ENCODE measurements around the gene GGA2.

DNA sequence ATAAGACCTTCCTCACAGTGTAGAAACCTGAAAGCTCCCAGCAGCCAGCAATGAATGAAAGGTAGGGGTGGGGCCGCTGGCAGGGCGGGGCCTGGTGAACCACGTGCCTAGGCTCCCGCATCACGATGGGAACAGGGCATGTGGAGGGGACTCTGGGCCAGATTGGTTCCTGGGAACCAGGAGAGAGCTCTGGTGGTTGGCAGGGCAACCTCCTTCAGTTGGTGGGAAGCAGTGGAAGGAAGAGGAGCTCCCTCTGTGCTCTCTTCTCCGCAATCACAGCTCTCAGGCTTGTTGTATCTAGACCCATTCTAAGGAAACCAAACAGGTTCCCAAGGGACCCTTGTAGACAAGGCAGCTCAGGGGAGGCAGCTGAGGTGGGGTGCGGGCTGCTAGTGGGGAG, 10.5 kb downstream of the GGA2 start:
- TF ChIP-seq, protein P1, sequence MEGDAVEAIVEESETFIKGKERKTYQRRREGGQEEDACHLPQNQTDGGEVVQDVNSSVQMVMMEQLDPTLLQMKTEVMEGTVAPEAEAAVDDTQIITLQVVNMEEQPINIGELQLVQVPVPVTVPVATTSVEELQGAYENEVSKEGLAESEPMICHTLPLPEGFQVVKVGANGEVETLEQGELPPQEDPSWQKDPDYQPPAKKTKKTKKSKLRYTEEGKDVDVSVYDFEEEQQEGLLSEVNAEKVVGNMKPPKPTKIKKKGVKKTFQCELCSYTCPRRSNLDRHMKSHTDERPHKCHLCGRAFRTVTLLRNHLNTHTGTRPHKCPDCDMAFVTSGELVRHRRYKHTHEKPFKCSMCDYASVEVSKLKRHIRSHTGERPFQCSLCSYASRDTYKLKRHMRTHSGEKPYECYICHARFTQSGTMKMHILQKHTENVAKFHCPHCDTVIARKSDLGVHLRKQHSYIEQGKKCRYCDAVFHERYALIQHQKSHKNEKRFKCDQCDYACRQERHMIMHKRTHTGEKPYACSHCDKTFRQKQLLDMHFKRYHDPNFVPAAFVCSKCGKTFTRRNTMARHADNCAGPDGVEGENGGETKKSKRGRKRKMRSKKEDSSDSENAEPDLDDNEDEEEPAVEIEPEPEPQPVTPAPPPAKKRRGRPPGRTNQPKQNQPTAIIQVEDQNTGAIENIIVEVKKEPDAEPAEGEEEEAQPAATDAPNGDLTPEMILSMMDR (IDR thresholded peaks at IDR 0.05) = no peak
- TF ChIP-seq POLR2A (IDR thresholded peaks at IDR 0.05) = no peak
- no peak for TF ChIP-seq EP300 (IDR thresholded peaks at IDR 0.05)
